ENCODE results near the gene TRAPPC2L.
A peak's percentile ranks its signal among the peaks of the same experiment; 100 is the strongest.

Gene TRAPPC2L

DNA sequence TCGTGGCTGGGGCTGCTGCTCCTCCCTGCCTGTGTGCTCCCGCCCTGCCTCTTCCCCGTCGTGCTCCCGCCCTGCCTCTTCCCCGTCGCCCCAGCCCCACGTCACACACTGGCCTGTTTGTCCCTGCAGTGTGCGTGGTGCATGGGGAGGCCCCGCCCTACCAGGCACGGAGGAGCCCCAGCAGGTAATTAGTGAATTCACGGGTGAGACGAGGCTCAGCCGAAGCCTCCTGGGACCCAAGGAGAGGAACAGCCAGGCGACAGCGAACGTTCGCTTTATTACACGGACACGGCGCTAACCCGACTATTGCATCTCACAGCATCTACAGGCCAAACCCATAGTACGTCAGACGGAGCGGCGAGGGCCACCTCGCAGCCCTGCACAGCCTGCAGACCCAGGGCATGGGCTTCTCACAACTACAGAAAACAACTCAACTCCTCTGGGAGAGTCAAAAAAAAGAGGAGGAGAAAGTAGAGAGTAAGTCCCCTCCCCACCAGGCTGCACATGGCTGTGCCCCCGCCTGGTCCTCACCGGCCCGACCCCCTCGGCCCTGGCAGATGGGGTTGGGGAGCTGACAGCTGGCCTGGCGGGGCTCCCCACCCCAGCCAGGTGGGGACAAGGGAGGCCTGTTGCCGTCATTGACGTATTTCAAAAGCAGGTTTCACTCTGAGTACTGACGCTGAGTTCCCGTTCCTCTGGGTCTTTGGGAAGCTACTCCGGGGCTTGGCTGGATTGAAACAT lies 13.9 kb downstream of the TRAPPC2L start:
- H3K36me3 ChIP-seq, result peaks cover 22% of the 10 kb centered on the region
- no peaks in the 10 kb centered on the region for H3K9me3 ChIP-seq
- no peak overlapping the region for H3K27ac ChIP-seq
- TF ChIP-seq, protein P1, sequence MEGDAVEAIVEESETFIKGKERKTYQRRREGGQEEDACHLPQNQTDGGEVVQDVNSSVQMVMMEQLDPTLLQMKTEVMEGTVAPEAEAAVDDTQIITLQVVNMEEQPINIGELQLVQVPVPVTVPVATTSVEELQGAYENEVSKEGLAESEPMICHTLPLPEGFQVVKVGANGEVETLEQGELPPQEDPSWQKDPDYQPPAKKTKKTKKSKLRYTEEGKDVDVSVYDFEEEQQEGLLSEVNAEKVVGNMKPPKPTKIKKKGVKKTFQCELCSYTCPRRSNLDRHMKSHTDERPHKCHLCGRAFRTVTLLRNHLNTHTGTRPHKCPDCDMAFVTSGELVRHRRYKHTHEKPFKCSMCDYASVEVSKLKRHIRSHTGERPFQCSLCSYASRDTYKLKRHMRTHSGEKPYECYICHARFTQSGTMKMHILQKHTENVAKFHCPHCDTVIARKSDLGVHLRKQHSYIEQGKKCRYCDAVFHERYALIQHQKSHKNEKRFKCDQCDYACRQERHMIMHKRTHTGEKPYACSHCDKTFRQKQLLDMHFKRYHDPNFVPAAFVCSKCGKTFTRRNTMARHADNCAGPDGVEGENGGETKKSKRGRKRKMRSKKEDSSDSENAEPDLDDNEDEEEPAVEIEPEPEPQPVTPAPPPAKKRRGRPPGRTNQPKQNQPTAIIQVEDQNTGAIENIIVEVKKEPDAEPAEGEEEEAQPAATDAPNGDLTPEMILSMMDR (IDR thresholded peaks at IDR 0.05), result no peak
- peak overlapping the region in 1 of 2 experiments; percentile 28 for H3K4me3 ChIP-seq (ENCODE audit: low read depth in 1 of 2, low read length in 1 of 2)
- peaks cover 44% of the 10 kb centered on the region for H3K27me3 ChIP-seq
- H3K4me1 ChIP-seq (ENCODE audit: control insufficient read depth in 1 of 2, insufficient read depth in 1 of 2, low read depth in 1 of 2, low read length in 1 of 2), result peaks cover 6 to 8% of the 10 kb centered on the region in 2 experiments

DNA sequence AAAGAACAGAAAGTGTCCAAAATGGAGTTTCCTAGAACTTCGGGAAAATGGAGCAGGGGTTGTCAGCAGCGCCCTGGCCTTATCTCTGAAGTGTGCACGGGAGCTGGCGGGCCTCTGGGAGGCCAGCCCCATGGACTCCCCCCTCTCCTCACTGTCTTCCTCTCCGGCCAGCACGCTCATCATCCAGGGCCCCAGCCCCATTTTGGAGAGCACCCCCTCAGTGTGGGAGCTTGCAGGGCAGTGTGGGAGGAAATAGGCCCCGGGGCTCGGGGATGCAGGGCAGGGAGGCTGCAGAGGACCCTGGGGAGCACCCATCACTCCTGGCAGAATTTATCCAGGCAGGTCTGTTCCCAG lies 14.4 kb downstream of the TRAPPC2L start:
- TF ChIP-seq, protein P1 (IDR thresholded peaks at IDR 0.05), result no peak
- Histone ChIP-seq H3K27ac (no peak overlapping the region), H3K36me3 (peaks cover 27% of the 10 kb centered on the region), H3K9me3 (no peaks in the 10 kb centered on the region), H3K4me3 (ENCODE audit: low read depth in 1 of 2, low read length in 1 of 2) (peak overlapping the region in 1 of 2 experiments; percentile 28), H3K27me3 (peaks cover 44% of the 10 kb centered on the region), H3K4me1 (ENCODE audit: control insufficient read depth in 1 of 2, insufficient read depth in 1 of 2, low read depth in 1 of 2, low read length in 1 of 2) (peaks cover 6 to 8% of the 10 kb centered on the region in 2 experiments)

DNA sequence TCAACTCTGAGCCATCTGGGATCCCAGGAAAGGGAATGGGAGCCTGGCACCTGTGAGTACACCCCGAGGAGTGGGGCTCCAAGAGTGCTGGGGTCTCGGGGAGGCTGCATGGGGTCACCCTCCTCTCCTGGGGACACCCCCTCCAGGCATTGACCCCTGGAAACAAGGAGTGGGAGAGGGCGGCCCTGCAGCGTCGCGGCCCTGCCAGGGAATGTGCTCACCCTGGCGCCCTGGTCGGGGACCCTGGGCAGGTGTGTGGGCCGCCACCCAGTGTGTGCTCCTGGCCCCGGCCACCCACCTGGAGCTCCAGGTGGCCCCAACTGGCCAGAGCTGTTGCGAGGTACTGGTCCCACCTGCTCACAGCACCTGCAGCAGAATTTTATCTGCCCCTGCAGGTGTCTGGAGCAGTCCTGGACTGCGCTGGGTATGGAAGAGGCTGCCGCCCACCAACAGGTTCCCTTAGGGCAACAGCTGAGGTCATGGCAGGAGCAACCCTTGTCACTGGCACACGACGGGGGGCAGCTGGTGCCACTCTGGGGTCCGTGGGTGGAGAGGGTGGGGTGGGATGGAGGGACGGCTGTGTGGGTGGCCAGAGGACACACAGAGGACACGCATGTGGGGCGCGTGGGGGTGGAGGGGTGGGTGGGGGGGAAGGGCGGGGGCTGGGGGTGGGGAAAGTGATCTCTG lies 14.9 kb downstream of the TRAPPC2L start:
- peaks cover 33% of the 10 kb centered on the region for H3K36me3 ChIP-seq
- no peak overlapping the region for H3K27ac ChIP-seq
- H3K4me3 ChIP-seq (ENCODE audit: low read depth in 1 of 2, low read length in 1 of 2), result no peak overlapping the region
- H3K9me3 ChIP-seq, result no peaks in the 10 kb centered on the region
- TF ChIP-seq, protein P1 (IDR thresholded peaks at IDR 0.05), result no peak
- peaks cover 44% of the 10 kb centered on the region for H3K27me3 ChIP-seq
- peaks cover 6 to 8% of the 10 kb centered on the region in 2 experiments for H3K4me1 ChIP-seq (ENCODE audit: control insufficient read depth in 1 of 2, insufficient read depth in 1 of 2, low read depth in 1 of 2, low read length in 1 of 2)

DNA sequence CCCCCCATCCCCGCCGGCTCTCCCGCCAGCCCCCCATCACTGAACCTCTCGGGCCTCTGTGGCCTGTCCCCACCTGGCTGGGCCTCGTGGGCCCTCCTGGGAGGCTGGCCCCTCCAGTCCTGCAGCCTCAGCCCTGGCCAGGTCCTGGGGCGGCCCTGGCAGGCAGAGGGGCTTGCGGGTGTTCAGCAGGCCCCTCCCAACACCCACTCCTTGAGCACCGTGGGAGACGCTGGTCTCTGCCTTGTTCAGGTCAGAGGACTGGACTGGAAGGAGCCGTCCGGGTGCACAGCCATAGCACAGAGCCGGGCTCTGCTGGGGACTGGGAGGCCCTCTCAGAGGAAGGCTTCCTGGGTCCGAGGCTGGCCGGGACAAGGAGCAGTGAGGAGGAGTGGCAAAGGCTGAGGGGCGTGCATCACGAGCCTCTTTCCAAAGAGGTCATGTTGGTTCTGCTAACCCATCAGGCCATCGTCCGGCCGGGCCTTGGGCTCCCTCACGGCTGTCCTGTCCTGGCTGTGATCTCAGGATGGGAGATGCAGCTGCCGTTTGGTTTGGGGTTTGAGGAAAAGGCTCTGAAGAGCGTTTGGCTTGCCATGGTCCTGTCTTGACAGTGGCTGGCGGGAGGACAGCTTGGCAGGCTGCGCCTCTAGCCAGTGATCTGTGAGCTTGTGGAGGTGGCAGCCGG lies 15.9 kb downstream of the TRAPPC2L start:
- H3K27ac ChIP-seq, result no peak overlapping the region
- peaks cover 44% of the 10 kb centered on the region for H3K27me3 ChIP-seq
- no peaks in the 10 kb centered on the region for H3K9me3 ChIP-seq
- TF ChIP-seq, protein P1 (IDR thresholded peaks at IDR 0.05), result no peak
- no peak overlapping the region for H3K4me3 ChIP-seq (ENCODE audit: low read depth in 1 of 2, low read length in 1 of 2)
- peaks cover 42% of the 10 kb centered on the region for H3K36me3 ChIP-seq
- H3K4me1 ChIP-seq (ENCODE audit: control insufficient read depth in 1 of 2, insufficient read depth in 1 of 2, low read depth in 1 of 2, low read length in 1 of 2), result peaks cover 6 to 8% of the 10 kb centered on the region in 2 experiments

DNA sequence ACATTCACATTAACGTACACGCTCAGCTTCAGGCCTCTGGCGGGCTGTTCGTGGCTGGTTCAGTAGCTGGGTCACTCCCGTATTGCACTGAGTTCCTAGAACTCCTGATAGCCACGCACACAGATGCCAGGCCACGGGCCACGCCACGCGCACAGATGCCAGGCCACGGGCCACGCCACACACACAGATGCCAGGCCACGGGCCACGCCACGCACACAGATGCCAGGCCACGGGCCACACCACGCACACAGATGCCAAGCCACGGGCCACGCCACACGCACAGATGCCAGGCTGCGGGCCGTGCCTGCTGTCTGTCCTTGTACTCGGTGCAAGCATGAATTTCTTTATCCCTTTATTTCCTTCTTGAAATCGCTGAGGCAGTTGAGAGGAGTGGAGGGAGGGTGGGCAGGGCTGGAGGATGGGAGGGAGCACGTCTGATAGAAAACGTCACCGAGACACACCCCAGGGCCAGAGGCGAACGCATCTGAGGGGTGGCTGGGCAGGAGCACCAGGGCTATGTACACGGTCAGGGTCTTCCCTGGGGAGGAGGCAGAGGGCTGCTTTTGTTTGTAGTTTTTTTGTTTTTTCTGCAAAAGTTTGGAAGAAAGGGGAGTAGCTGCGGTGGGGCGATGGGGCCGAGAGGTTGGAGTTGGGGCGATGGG lies 18.1 kb downstream of the TRAPPC2L start:
- H3K9me3 ChIP-seq, result no peaks in the 10 kb centered on the region
- peaks cover 65% of the 10 kb centered on the region for H3K36me3 ChIP-seq
- H3K4me1 ChIP-seq (ENCODE audit: control insufficient read depth in 1 of 2, insufficient read depth in 1 of 2, low read depth in 1 of 2, low read length in 1 of 2), result peaks cover 6 to 8% of the 10 kb centered on the region in 2 experiments
- TF ChIP-seq, protein P1 (IDR thresholded peaks at IDR 0.05), result no peak
- H3K27ac ChIP-seq, result no peak overlapping the region
- no peak overlapping the region for H3K4me3 ChIP-seq (ENCODE audit: low read depth in 1 of 2, low read length in 1 of 2)
- H3K27me3 ChIP-seq, result peaks cover 32% of the 10 kb centered on the region

Measured in neutrophil (primary cell).